Measurements from ENCODE around the gene RASSF10. TPM values are rescaled to one million over a fixed set of nuclear protein-coding genes. Genes with fewer than 3 reads are reported as not detected.

The RASSF10 gene
- polyA plus RNA-seq, 1 donor from 2014 or later, result not detected

DNA sequence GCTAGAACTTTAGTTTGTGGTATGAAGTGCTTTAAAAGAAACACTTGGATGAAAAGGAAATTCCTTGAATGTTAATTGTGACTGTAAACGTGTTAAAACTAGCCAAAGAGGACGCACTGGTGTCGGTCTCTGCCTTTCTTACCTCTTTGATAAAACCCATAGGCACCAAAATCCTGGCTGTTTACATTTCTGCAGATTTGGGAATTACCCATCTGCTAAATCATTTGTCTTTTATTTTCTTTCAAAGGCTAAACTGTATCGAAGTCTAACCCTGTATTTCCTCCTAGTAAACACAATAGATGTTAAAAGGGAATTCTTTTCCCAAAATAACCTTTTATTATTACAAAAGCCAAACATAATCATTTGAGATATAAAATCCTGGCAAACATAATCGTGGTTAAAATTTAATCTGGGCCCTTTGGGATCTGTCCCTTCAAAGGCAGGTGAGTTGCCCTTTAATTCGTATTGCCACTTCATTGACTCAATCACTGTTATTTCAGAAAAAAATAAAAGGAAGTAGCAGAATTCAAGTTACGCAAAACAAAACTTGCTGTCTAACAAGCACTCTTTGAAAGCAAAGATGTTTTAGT lies 2.4 kb downstream of the RASSF10 start:
- Histone ChIP-seq H3K27ac (ENCODE audit: low read length) (no peak overlapping the region), H2AFZ (ENCODE audit: low read depth, low read length) (no peak overlapping the region), H3K9me3 (ENCODE audit: low read length) (no peaks in the 10 kb centered on the region), H3K27me3 (ENCODE audit: insufficient read depth, low read depth, low read length) (peaks cover 49% of the 10 kb centered on the region), H4K20me1 (ENCODE audit: insufficient read depth) (no peaks in the 10 kb centered on the region), H3K9ac (ENCODE audit: low read length) (no peak overlapping the region), H3K4me3 (ENCODE audit: low read length) (no peak overlapping the region), H3K4me2 (ENCODE audit: low read length) (no peak overlapping the region), H3F3A (ENCODE audit: insufficient read depth, low read length, poor library complexity, severe bottlenecking) (no peaks in the 10 kb centered on the region), H3K36me3 (ENCODE audit: insufficient read depth, low read length) (no peaks in the 10 kb centered on the region), H3K9me2 (ENCODE audit: insufficient read depth, low read length) (no peaks in the 10 kb centered on the region), H3K79me2 (replicated peaks; ENCODE audit: insufficient read depth, low read length) (no peaks in the 10 kb centered on the region)
- no peak for TF ChIP-seq TAF1 (IDR thresholded peaks at IDR 0.05; ENCODE audit: low read depth)
- TF ChIP-seq, protein P1, sequence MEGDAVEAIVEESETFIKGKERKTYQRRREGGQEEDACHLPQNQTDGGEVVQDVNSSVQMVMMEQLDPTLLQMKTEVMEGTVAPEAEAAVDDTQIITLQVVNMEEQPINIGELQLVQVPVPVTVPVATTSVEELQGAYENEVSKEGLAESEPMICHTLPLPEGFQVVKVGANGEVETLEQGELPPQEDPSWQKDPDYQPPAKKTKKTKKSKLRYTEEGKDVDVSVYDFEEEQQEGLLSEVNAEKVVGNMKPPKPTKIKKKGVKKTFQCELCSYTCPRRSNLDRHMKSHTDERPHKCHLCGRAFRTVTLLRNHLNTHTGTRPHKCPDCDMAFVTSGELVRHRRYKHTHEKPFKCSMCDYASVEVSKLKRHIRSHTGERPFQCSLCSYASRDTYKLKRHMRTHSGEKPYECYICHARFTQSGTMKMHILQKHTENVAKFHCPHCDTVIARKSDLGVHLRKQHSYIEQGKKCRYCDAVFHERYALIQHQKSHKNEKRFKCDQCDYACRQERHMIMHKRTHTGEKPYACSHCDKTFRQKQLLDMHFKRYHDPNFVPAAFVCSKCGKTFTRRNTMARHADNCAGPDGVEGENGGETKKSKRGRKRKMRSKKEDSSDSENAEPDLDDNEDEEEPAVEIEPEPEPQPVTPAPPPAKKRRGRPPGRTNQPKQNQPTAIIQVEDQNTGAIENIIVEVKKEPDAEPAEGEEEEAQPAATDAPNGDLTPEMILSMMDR (IDR thresholded peaks at IDR 0.05; ENCODE audit: poor library complexity, severe bottlenecking), result no peak
- TF ChIP-seq MXI1 (conservative IDR thresholded peaks at IDR 0.05; ENCODE audit: poor library complexity, severe bottlenecking), result no peak
- TF ChIP-seq POLR2AphosphoS5 (IDR thresholded peaks at IDR 0.05), result no peak
- no peak for TF ChIP-seq RAD21 (conservative IDR thresholded peaks at IDR 0.05)
- TF ChIP-seq, protein P2, sequence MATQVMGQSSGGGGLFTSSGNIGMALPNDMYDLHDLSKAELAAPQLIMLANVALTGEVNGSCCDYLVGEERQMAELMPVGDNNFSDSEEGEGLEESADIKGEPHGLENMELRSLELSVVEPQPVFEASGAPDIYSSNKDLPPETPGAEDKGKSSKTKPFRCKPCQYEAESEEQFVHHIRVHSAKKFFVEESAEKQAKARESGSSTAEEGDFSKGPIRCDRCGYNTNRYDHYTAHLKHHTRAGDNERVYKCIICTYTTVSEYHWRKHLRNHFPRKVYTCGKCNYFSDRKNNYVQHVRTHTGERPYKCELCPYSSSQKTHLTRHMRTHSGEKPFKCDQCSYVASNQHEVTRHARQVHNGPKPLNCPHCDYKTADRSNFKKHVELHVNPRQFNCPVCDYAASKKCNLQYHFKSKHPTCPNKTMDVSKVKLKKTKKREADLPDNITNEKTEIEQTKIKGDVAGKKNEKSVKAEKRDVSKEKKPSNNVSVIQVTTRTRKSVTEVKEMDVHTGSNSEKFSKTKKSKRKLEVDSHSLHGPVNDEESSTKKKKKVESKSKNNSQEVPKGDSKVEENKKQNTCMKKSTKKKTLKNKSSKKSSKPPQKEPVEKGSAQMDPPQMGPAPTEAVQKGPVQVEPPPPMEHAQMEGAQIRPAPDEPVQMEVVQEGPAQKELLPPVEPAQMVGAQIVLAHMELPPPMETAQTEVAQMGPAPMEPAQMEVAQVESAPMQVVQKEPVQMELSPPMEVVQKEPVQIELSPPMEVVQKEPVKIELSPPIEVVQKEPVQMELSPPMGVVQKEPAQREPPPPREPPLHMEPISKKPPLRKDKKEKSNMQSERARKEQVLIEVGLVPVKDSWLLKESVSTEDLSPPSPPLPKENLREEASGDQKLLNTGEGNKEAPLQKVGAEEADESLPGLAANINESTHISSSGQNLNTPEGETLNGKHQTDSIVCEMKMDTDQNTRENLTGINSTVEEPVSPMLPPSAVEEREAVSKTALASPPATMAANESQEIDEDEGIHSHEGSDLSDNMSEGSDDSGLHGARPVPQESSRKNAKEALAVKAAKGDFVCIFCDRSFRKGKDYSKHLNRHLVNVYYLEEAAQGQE (IDR thresholded peaks at IDR 0.05; ENCODE audit: borderline replicate concordance), result no peak
- no peak for TF ChIP-seq SMC3 (conservative IDR thresholded peaks at IDR 0.05; ENCODE audit: poor library complexity)
- TF ChIP-seq EP300 (conservative IDR thresholded peaks at IDR 0.05; ENCODE audit: poor library complexity, severe bottlenecking), result no peak
- TF ChIP-seq EZH2 (IDR thresholded peaks at IDR 0.05; ENCODE audit: borderline replicate concordance, insufficient read depth, low read length, poor library complexity, severe bottlenecking), result no peak

DNA sequence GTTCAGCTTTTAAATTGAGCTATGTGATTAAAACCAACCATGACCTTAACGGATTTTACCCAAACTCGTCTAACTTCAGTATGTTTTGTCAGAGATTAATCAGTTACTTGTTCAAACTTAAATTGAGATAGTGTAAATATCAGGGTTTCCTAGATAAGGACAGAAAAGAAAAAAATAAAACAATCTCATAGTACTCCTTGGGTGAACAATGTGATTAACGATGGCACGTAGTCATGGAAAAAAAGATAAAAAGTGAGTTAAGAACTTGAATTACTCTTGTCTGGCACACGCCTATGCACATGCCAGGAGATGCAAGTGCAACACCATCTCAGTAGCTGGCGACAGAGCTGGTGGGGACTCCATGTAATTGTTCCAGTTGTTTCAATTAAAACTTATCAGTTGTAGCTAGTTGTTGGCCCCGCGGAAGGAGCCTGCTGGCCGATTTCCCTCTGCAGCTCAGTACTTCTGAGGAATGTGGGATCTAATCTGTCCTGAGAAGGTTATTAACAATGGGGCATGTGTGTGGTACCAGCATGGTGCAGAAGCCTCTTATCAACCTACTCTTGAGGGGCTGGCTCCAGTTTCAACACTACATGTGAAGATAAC lies 3.0 kb downstream of the RASSF10 start:
- Histone ChIP-seq H3K27ac (ENCODE audit: low read length) (no peak overlapping the region), H3K9me2 (ENCODE audit: insufficient read depth, low read length) (no peaks in the 10 kb centered on the region), H3K36me3 (ENCODE audit: insufficient read depth, low read length) (no peaks in the 10 kb centered on the region), H3K9me3 (ENCODE audit: low read length) (no peaks in the 10 kb centered on the region), H2AFZ (ENCODE audit: low read depth, low read length) (no peak overlapping the region), H3K4me2 (ENCODE audit: low read length) (no peak overlapping the region), H3K27me3 (ENCODE audit: insufficient read depth, low read depth, low read length) (peaks cover 49% of the 10 kb centered on the region), H3F3A (ENCODE audit: insufficient read depth, low read length, poor library complexity, severe bottlenecking) (no peaks in the 10 kb centered on the region), H3K9ac (ENCODE audit: low read length) (no peak overlapping the region), H3K4me3 (ENCODE audit: low read length) (no peak overlapping the region), H4K20me1 (ENCODE audit: insufficient read depth) (no peaks in the 10 kb centered on the region), H3K79me2 (replicated peaks; ENCODE audit: insufficient read depth, low read length) (no peaks in the 10 kb centered on the region)
- TF ChIP-seq TAF1 (IDR thresholded peaks at IDR 0.05; ENCODE audit: low read depth), result no peak
- TF ChIP-seq RAD21 (conservative IDR thresholded peaks at IDR 0.05), result no peak
- TF ChIP-seq, protein P1 (IDR thresholded peaks at IDR 0.05; ENCODE audit: poor library complexity, severe bottlenecking), result no peak
- no peak for TF ChIP-seq EP300 (conservative IDR thresholded peaks at IDR 0.05; ENCODE audit: poor library complexity, severe bottlenecking)
- TF ChIP-seq MXI1 (conservative IDR thresholded peaks at IDR 0.05; ENCODE audit: poor library complexity, severe bottlenecking), result no peak
- TF ChIP-seq POLR2AphosphoS5 (IDR thresholded peaks at IDR 0.05), result no peak
- no peak for TF ChIP-seq EZH2 (IDR thresholded peaks at IDR 0.05; ENCODE audit: borderline replicate concordance, insufficient read depth, low read length, poor library complexity, severe bottlenecking)
- no peak for TF ChIP-seq SMC3 (conservative IDR thresholded peaks at IDR 0.05; ENCODE audit: poor library complexity)
- TF ChIP-seq, protein P2 (IDR thresholded peaks at IDR 0.05; ENCODE audit: borderline replicate concordance), result no peak

All from neural cell (in vitro differentiated cells).